Measurements from ENCODE around the gene C5orf63.
"Not testable (repeated sequence)": the region's sequence is repeated elsewhere in the genome, so short reads cannot be mapped to it uniquely, and the experiment has no call there.

The C5orf63 gene
- long read RNA-seq, full-length matches to known transcripts, result 3 of 17 reads
- long read RNA-seq, partial matches to known transcripts, result 1 of 17 reads
- long read RNA-seq, other reads (novel, unspliced or antisense), result 13 of 17 reads

DNA sequence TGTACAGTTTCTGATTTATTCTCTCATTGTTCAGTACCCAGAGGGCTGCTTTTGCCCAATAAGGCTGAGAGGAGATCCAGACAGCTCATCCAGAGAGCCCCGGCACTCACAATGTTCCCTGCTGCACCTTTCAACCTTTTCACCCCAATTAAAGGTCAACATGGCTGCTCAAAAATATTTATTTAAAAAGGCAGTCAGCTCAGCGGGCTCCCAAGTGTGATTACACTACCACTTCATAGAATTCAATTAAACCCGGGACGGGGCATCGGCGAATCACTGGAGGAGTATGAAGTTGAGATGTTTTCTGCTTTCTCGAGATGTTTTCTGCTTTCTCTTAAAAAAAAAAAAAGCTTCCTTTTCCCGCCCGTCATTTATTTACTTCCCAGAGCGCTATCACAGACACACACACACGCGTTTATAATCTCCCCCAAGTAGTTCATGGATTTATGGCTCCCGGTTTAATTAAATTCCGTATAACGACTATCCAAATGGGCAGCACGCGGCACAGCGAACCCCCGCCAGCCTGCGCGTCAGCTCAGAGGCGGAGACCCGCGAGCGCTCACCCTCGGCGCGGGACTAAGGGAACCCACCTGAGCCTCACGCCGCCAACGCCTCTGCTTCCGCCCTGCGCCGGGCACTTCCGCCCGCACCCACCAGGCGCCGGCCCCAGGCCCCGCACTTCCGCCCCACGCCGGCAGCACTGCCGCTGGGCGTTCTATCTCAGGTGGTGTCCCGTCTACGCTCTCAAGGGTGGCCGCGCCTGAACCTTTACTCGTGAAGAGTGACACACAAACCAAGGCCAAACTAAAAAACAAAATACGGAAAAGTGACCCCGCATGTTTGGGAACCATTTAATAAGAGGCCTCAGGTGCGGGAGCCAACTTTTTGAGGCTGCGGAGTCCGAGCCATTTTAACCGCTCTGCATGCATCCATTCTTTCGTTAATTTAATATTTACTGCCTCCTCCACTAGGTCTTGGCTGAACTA lies at the start of gene C5orf63:
TSS of gene C5orf63 (minus strand) at position 642 of the 986 bp plus-strand sequence. CDS start 14,507 bp downstream, outside the sequence.
- H3K27ac ChIP-seq (replicated peaks), result peak within 1 kb of the TSS; percentile 59
- peak; percentile 35 to 54 for DNase-seq (ENCODE audit: low read depth in 1 of 2, low spot score in 1 of 2)
- H3K27me3 ChIP-seq (ENCODE audit: insufficient read depth, poor library complexity, severe bottlenecking), result no peaks in the 10 kb centered on the region
- H3K4me3 ChIP-seq (replicated peaks; ENCODE audit: insufficient read depth, low read length), result peak within 1 kb of the TSS; percentile 62
- TF ChIP-seq SPI1 (IDR thresholded peaks at IDR 0.05; ENCODE audit: borderline replicate concordance, low read depth), result peak; percentile 73; the same call in 1 of the 2 replicates
- TF ChIP-seq POLR2AphosphoS5 (IDR thresholded peaks at IDR 0.05; ENCODE audit: low read depth), result 0 out of 2 replicates have a peak, but pooled peaks have one; percentile 22
- peak; percentile 77 for TF ChIP-seq GABPA (IDR thresholded peaks at IDR 0.05; ENCODE audit: low read depth)
- TF ChIP-seq, protein P1, sequence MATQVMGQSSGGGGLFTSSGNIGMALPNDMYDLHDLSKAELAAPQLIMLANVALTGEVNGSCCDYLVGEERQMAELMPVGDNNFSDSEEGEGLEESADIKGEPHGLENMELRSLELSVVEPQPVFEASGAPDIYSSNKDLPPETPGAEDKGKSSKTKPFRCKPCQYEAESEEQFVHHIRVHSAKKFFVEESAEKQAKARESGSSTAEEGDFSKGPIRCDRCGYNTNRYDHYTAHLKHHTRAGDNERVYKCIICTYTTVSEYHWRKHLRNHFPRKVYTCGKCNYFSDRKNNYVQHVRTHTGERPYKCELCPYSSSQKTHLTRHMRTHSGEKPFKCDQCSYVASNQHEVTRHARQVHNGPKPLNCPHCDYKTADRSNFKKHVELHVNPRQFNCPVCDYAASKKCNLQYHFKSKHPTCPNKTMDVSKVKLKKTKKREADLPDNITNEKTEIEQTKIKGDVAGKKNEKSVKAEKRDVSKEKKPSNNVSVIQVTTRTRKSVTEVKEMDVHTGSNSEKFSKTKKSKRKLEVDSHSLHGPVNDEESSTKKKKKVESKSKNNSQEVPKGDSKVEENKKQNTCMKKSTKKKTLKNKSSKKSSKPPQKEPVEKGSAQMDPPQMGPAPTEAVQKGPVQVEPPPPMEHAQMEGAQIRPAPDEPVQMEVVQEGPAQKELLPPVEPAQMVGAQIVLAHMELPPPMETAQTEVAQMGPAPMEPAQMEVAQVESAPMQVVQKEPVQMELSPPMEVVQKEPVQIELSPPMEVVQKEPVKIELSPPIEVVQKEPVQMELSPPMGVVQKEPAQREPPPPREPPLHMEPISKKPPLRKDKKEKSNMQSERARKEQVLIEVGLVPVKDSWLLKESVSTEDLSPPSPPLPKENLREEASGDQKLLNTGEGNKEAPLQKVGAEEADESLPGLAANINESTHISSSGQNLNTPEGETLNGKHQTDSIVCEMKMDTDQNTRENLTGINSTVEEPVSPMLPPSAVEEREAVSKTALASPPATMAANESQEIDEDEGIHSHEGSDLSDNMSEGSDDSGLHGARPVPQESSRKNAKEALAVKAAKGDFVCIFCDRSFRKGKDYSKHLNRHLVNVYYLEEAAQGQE (IDR thresholded peaks at IDR 0.05; ENCODE audit: insufficient replicate concordance, low read depth), result no peak

DNA sequence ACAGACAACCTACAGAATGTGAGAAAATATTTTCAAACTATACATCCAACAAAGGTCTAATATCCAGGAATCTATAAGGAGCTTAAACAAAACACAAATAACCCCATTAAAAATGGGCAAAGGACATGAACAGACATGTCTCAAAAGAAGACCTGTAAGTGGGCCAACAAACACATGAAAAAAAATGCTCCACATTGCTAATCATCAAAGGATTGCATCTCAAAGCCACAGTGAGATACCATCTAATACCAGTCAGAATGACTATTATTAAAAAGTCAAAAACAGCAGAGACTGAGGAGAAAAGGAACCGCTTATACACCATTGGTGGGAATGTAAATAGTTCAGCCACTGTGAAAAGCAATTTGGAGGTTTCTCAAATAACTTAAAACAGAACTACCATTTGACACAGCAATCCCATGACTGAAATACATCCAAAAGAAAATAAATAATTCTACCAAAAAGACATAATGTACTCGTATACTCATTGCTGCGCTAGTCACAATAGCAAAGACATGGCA lies 39.1 kb upstream of the C5orf63 start:
- H3K27me3 ChIP-seq (ENCODE audit: insufficient read depth, poor library complexity, severe bottlenecking), result no peaks in the 10 kb centered on the region
- H3K4me3 ChIP-seq (replicated peaks; ENCODE audit: insufficient read depth, low read length), result no peak overlapping the region

DNA sequence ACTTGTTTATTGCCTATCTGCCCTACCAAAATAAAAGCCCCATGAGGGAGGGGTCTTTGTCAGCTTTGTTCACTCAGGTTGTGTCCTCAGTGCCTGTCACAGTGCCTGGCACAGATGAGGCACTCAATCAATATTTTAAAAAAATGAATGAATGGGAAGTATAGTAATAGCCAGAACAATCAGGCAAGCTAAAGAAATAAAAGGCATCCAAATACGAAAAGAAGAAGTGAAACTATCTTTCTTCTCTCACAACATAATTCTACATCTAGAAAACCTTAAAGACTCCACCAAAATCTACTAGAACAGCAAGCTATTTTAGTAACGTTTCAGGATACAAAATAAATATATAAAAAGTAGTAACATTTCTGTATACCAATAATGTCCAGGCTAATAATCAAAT lies 37.8 kb upstream of the C5orf63 start:
- no peak for TF ChIP-seq SPI1 (IDR thresholded peaks at IDR 0.05; ENCODE audit: borderline replicate concordance, low read depth)
- no peak for TF ChIP-seq POLR2AphosphoS5 (IDR thresholded peaks at IDR 0.05; ENCODE audit: low read depth)
- Histone ChIP-seq H3K4me3 (replicated peaks; ENCODE audit: insufficient read depth, low read length) (no peak overlapping the region), H3K27ac (replicated peaks) (no peak overlapping the region), H3K27me3 (ENCODE audit: insufficient read depth, poor library complexity, severe bottlenecking) (no peaks in the 10 kb centered on the region)
- DNase-seq (ENCODE audit: low read depth in 1 of 2, low spot score in 1 of 2), result no peak

More for the DNA sequence above, 39.1 kb upstream of the C5orf63 start:
- no peak for DNase-seq (ENCODE audit: low read depth in 1 of 2, low spot score in 1 of 2)
- no peak overlapping the region for H3K27ac ChIP-seq (replicated peaks)
- TF ChIP-seq SPI1 (IDR thresholded peaks at IDR 0.05; ENCODE audit: borderline replicate concordance, low read depth) (no peak), GABPA (IDR thresholded peaks at IDR 0.05; ENCODE audit: low read depth) (no peak), POLR2AphosphoS5 (IDR thresholded peaks at IDR 0.05; ENCODE audit: low read depth) (no peak)
- TF ChIP-seq, protein P1 (IDR thresholded peaks at IDR 0.05; ENCODE audit: insufficient replicate concordance, low read depth), result no peak
- TF ChIP-seq, protein P2, sequence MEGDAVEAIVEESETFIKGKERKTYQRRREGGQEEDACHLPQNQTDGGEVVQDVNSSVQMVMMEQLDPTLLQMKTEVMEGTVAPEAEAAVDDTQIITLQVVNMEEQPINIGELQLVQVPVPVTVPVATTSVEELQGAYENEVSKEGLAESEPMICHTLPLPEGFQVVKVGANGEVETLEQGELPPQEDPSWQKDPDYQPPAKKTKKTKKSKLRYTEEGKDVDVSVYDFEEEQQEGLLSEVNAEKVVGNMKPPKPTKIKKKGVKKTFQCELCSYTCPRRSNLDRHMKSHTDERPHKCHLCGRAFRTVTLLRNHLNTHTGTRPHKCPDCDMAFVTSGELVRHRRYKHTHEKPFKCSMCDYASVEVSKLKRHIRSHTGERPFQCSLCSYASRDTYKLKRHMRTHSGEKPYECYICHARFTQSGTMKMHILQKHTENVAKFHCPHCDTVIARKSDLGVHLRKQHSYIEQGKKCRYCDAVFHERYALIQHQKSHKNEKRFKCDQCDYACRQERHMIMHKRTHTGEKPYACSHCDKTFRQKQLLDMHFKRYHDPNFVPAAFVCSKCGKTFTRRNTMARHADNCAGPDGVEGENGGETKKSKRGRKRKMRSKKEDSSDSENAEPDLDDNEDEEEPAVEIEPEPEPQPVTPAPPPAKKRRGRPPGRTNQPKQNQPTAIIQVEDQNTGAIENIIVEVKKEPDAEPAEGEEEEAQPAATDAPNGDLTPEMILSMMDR (IDR thresholded peaks at IDR 0.05; ENCODE audit: insufficient read depth, low read length), result no peak

DNA sequence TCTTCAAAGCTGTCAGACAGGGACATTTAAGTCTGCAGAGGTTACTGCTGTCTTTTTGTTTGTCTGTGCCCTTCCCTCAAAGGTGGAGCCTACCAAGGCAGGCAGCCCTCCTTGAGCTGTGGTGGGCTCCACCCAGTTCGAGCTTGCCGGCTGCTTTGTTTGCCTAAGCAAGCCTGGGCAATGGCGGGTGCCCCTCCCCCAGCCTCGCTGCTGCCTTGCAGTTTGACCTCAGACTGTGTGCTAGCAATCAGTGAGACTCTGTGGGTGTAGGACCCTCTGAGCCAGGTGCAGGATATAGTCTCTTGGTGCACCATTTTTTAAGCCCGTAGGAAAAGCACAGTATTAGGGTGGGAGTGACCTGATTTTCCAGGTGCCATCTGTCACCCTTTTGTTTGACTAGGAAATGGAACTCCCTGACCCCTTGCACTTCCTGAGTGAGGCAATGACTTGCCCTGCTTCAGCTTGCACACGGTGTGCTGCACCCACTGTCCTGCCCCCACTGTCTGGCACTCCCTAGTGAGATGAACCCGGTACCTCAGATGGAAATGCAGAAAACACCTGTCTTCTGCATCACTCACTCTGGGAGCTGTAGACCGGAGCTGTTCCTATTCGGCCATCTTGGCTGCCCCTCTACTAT lies 35.4 kb upstream of the C5orf63 start:
- not testable (repeated sequence) for H3K27me3 ChIP-seq (ENCODE audit: insufficient read depth, poor library complexity, severe bottlenecking); H3K27ac ChIP-seq (replicated peaks); DNase-seq (ENCODE audit: low read depth in 1 of 2, low spot score in 1 of 2); H3K4me3 ChIP-seq (replicated peaks; ENCODE audit: insufficient read depth, low read length)

DNA sequence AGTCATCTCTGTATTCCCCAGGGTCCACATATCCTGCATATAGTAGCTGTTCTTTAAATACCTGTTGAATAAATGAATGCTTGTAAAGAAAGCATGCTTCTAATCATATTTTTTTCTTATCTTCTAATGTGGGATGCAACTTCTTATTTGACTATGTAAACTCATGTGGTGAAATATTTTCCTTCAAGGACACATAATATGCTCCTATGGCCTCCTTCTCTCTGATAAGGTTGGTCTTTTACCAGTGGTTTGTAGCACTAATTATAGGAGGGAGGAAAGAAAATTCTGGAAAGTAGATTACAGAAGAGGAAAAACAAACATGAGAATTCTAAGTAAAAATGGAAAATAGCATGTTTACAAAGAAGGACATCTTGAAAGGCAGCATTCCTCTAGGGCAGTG lies 28.6 kb upstream of the C5orf63 start:
- Histone ChIP-seq H3K4me3 (replicated peaks; ENCODE audit: insufficient read depth, low read length) (no peak overlapping the region), H3K27ac (replicated peaks) (no peak overlapping the region), H3K27me3 (ENCODE audit: insufficient read depth, poor library complexity, severe bottlenecking) (no peaks in the 10 kb centered on the region)
- TF ChIP-seq GABPA (IDR thresholded peaks at IDR 0.05; ENCODE audit: low read depth) (no peak), POLR2AphosphoS5 (IDR thresholded peaks at IDR 0.05; ENCODE audit: low read depth) (no peak)
- TF ChIP-seq, protein P1 (IDR thresholded peaks at IDR 0.05; ENCODE audit: insufficient replicate concordance, low read depth), result no peak
- TF ChIP-seq, protein P2 (IDR thresholded peaks at IDR 0.05; ENCODE audit: insufficient read depth, low read length), result no peak
- no peak for DNase-seq (ENCODE audit: low read depth in 1 of 2, low spot score in 1 of 2)

Data from HL-60 (cell line).